Peyer's patch (tissue), 4 donors: ENCODE measurements around the gene CCDC149.

Experiments used
- CTCF ChIP-seq, 6 experiments: fragments of 450-650 bp in 4 of 6; fragments of 200-600 bp in 2 of 6; sonication (generic) in 1 of 6; IDR thresholded peaks; one replicate each; pipeline ENCODE4 v1.5.1; 2017 to 2019; ENCODE audit warnings: antibody characterized with exemption in 6 of 6, mild to moderate bottlenecking in 3 of 6, moderate library complexity in 1 of 6
- POLR2A ChIP-seq, 2 donors: fragments of 450-650 bp; IDR thresholded peaks; one replicate each; pipeline ENCODE4 v1.5.1; 2017; ENCODE audit warnings: antibody characterized with exemption in 2 of 2, mild to moderate bottlenecking in 2 of 2, moderate library complexity in 2 of 2

- TF ChIP-seq POLR2A (IDR thresholded peaks at IDR 0.05) (no peak), CTCF (IDR thresholded peaks at IDR 0.05) (no peak)
These were observed 27.5 kb downstream of the CCDC149 start for GRCh38 chr4:24885342-24885741.
